Measurements from ENCODE around the gene FTCD. TPM values are rescaled to one million over a fixed set of nuclear protein-coding genes. Genes with fewer than 3 reads are reported as not detected.

The FTCD gene
- total and polyA plus RNA-seq, 2 of the 8 experiments (the other 6 are each of a cell fraction or from before 2014, with no cell fraction given): 3.3 to 4.9 TPM

DNA sequence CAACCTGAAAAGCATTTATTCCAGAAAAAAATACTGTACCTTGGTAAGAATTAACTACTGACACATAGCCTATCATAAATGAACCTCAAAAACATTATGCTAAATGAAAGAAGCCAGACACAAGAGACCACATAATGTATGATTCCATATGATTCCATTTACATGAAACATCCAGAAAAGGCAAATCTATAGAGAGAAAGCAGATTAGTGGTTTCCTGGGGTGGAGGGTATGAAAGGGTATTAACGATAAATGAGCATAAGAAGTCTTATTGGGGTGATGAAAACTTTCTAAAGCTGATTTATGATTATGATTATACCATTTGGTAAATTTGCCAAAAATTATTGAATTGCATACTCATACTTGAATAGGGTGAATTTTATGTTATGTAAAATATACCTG, 67.7 kb downstream of the FTCD start:
- no peak overlapping the region for H3K9ac ChIP-seq (replicated peaks in 1 of 4; ENCODE audit: extremely low read depth in 1 of 4, low read depth in 3 of 4, low read length in 3 of 4)
- no peak overlapping the region for H2BK20ac ChIP-seq (ENCODE audit: low read length)
- peaks cover 5% of the 10 kb centered on the region; the same call in 1 of the 2 replicates for H3K23me2 ChIP-seq (ENCODE audit: low read depth, low read length)
- FAIRE-seq (no peak), DNase-seq (ENCODE audit: low read depth in 1 of 2, low spot score in 2 of 2) (no peak)
- H3K4me1 ChIP-seq (replicated peaks in 1 of 4; ENCODE audit: control insufficient read depth in 3 of 4, insufficient read depth in 4 of 4, low read length in 3 of 4): peaks cover 0 to 4% (median under 1%) of the 10 kb centered on the region in 4 experiments; a peak in 3 of 7 replicates
- H2BK120ac ChIP-seq (replicated peaks; ENCODE audit: low read depth, low read length): no peak overlapping the region
- H3K27ac ChIP-seq (ENCODE audit: low read depth, low read length): no peak overlapping the region
- H3K79me2 ChIP-seq (ENCODE audit: control insufficient read depth in 1 of 2, insufficient read depth in 2 of 2, low read length in 2 of 2): no peaks in the 10 kb centered on the region
- no peak overlapping the region for H3K18ac ChIP-seq (ENCODE audit: extremely low read depth, low read length)
- H3K79me1 ChIP-seq (ENCODE audit: low read depth, low read length): no peaks in the 10 kb centered on the region
- CTCF ChIA-PET (ENCODE audit: partially characterized antibody): no interaction called here
- H4K20me1 ChIP-seq (replicated peaks in 1 of 2; ENCODE audit: control insufficient read depth in 1 of 2, insufficient read depth in 2 of 2, low read length in 2 of 2): peaks cover 0 to 4% of the 10 kb centered on the region in 2 experiments
- no peak overlapping the region for H3K4ac ChIP-seq (replicated peaks; ENCODE audit: insufficient read length, low read depth, low read length)
- POLR2A ChIA-PET (ENCODE audit: partially characterized antibody): no interaction called here
- TF ChIP-seq SP4 (IDR thresholded peaks at IDR 0.05; ENCODE audit: low read length) (no peak), TCF12 (IDR thresholded peaks at IDR 0.05; ENCODE audit: low read depth, low read length) (no peak), KDM1A (IDR thresholded peaks at IDR 0.05; ENCODE audit: borderline replicate concordance, low read length) (no peak), EZH2 (IDR thresholded peaks at IDR 0.05; ENCODE audit: low read depth, low read length, severe bottlenecking) (no peak), PHF8 (conservative IDR thresholded peaks at IDR 0.05; ENCODE audit: low read depth, low read length) (no peak), RAD21 (IDR thresholded peaks at IDR 0.05 in 1 of 2, conservative IDR thresholded peaks at IDR 0.05 in 1 of 2; ENCODE audit: low read depth in 2 of 2, low read length in 2 of 2) (no peak), NRF1 (IDR thresholded peaks at IDR 0.05; ENCODE audit: low read depth, low read length) (no peak), BRCA1 (IDR thresholded peaks at IDR 0.05; ENCODE audit: low read depth, low read length) (no peak), CEBPB (IDR thresholded peaks at IDR 0.05; ENCODE audit: low read depth, low read length) (no peak), EP300 (IDR thresholded peaks at IDR 0.05; ENCODE audit: borderline replicate concordance in 1 of 2, low read depth in 2 of 2, low read length in 2 of 2) (no peak)
- TF ChIP-seq, protein P1, sequence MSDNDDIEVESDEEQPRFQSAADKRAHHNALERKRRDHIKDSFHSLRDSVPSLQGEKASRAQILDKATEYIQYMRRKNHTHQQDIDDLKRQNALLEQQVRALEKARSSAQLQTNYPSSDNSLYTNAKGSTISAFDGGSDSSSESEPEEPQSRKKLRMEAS (IDR thresholded peaks at IDR 0.05): no peak
- TF ChIP-seq, protein P2, sequence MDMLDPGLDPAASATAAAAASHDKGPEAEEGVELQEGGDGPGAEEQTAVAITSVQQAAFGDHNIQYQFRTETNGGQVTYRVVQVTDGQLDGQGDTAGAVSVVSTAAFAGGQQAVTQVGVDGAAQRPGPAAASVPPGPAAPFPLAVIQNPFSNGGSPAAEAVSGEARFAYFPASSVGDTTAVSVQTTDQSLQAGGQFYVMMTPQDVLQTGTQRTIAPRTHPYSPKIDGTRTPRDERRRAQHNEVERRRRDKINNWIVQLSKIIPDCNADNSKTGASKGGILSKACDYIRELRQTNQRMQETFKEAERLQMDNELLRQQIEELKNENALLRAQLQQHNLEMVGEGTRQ (IDR thresholded peaks at IDR 0.05; ENCODE audit: low read length): no peak
- no peaks in the 10 kb centered on the region for H3K36me3 ChIP-seq (ENCODE audit: control insufficient read depth in 2 of 4, insufficient read depth in 4 of 4, low read length in 3 of 4)
- no peak overlapping the region for H2BK15ac ChIP-seq (ENCODE audit: low read length)
- 89% methylated on average over 1 of the region's 1 CpG; no CpG with 5 or more reads in 1 of the 2 experiments for WGBS, 2 experiments (ENCODE audit: extremely low coverage in 1 of 2, insufficient coverage in 1 of 2, insufficient read length in 1 of 2, insufficient replicate concordance in 2 of 2, low coverage in 1 of 2, low lambda C conversion rate in 2 of 2, missing lambda C conversion rate in 1 of 2)
- no peak overlapping the region for H2BK12ac ChIP-seq (ENCODE audit: low read depth, low read length)
- no peak overlapping the region for H4K8ac ChIP-seq (ENCODE audit: extremely low read depth, insufficient read depth, low read length)
- no peak overlapping the region for H4K5ac ChIP-seq (ENCODE audit: insufficient read length, low read depth, low read length)
- no peak overlapping the region for H3K56ac ChIP-seq (replicated peaks; ENCODE audit: insufficient read length, low read depth, low read length)
- H3K4me2 ChIP-seq (ENCODE audit: insufficient read depth in 1 of 2, low read depth in 2 of 2, low read length in 2 of 2): no peak overlapping the region
- no peak overlapping the region for H2AFZ ChIP-seq (ENCODE audit: low read length)
- no peak overlapping the region for H3K4me3 ChIP-seq (ENCODE audit: extremely low read depth in 1 of 4, insufficient read depth in 2 of 4, low read depth in 3 of 4, low read length in 4 of 4)
- no peak overlapping the region for H3K23ac ChIP-seq (ENCODE audit: insufficient read length)
- no peak overlapping the region for H4K91ac ChIP-seq (replicated peaks; ENCODE audit: insufficient read length, low read length)
- H3K27me3 ChIP-seq (replicated peaks in 1 of 4; ENCODE audit: control insufficient read depth in 3 of 4, extremely low read depth in 1 of 4, insufficient read depth in 3 of 4, low read length in 3 of 4): no peaks in the 10 kb centered on the region
- peaks cover 9 to 18% of the 10 kb centered on the region in 2 experiments; a peak in 3 of 4 replicates for H3K9me3 ChIP-seq (ENCODE audit: insufficient read depth in 2 of 2, low read depth in 1 of 2, low read length in 1 of 2)
- H2BK5ac ChIP-seq (ENCODE audit: low read depth, low read length): no peak overlapping the region
- no peak overlapping the region for H2AK5ac ChIP-seq (ENCODE audit: low read depth, low read length)
- no peak overlapping the region for H3K14ac ChIP-seq (ENCODE audit: insufficient read length)

Data from H1 (cell line).